Fibroblast of lung (primary cell): Measurements from ENCODE around the gene APP. TPM values are rescaled to one million over a fixed set of nuclear protein-coding genes. Genes with fewer than 3 reads are reported as not detected.
"Not testable (repeated sequence)": the region's sequence is repeated elsewhere in the genome, so short reads cannot be mapped to it uniquely, and the experiment has no call there.

Source experiments
- DNase-seq, 2 donors: peaks; one replicate each; pipeline versions ENCODE4 v3.0.0 to v3.0.0-alpha.2; 2010; ENCODE audit warnings: low read depth in 2 of 2
- H2AFZ ChIP-seq: 2 replicates; pipeline ENCODE4 v1.5.1; 2012; ENCODE audit warnings: low read length, control low read depth, inconsistent platforms
- H3K27ac ChIP-seq: 2 replicates; pipeline ENCODE4 v1.5.1; 2011; ENCODE audit warnings: low read length, control low read depth; ENCODE audit not compliant: insufficient read depth
- H3K27me3 ChIP-seq: 2 replicates; pipeline ENCODE4 v1.5.1; 2011; ENCODE audit warnings: mild to moderate bottlenecking, low read length; ENCODE audit not compliant: control insufficient read depth, insufficient read depth
- H3K36me3 ChIP-seq: 2 replicates; pipeline ENCODE4 v1.5.1; 2011; ENCODE audit warnings: low read length; ENCODE audit not compliant: control insufficient read depth, insufficient read depth
- H3K4me1 ChIP-seq: 2 replicates; pipeline ENCODE4 v1.5.1; 2011; ENCODE audit warnings: low read length; ENCODE audit not compliant: control insufficient read depth, insufficient read depth; ENCODE audit errors: extremely low read depth
- H3K4me2 ChIP-seq: 2 replicates; pipeline ENCODE4 v1.5.1; 2011; ENCODE audit warnings: low read length, control low read depth; ENCODE audit not compliant: insufficient read depth; ENCODE audit errors: extremely low read depth
- H3K4me3 ChIP-seq, 4 experiments: fragments of 200-600 bp in 1 of 4; sonication (generic) in 1 of 4; replicated peaks in 1 of 4; 2 replicates each; pipeline ENCODE4 v1.5.1; 2011 to 2016; ENCODE audit warnings: low read length in 4 of 4, low read depth in 3 of 4, mild to moderate bottlenecking in 3 of 4, control low read depth in 2 of 4, inconsistent platforms in 1 of 4, mixed read lengths in 1 of 4; ENCODE audit not compliant: insufficient read depth in 1 of 4; ENCODE audit errors: control extremely low read depth in 1 of 4
- H3K79me2 ChIP-seq: 2 replicates; pipeline ENCODE4 v1.5.1; 2012; ENCODE audit warnings: mild to moderate bottlenecking, low read length, inconsistent platforms; ENCODE audit not compliant: control insufficient read depth, insufficient read depth
- H3K9ac ChIP-seq: 2 replicates; pipeline ENCODE4 v1.5.1; 2011; ENCODE audit warnings: mild to moderate bottlenecking, low read length, control low read depth; ENCODE audit not compliant: insufficient read depth
- H3K9me3 ChIP-seq: 2 replicates; pipeline ENCODE4 v1.5.1; 2012; ENCODE audit warnings: low read depth, low read length; ENCODE audit not compliant: control insufficient read depth, insufficient read depth
- H4K20me1 ChIP-seq: 2 replicates; pipeline ENCODE4 v1.5.1; 2011; ENCODE audit warnings: low read length; ENCODE audit not compliant: control insufficient read depth, insufficient read depth; ENCODE audit errors: extremely low read depth
- CTCF ChIP-seq, 2 donors: IDR thresholded peaks in 1 of 2; conservative IDR thresholded peaks in 1 of 2; 1 replicate in 1 of 2; 2 replicates in 1 of 2; pipeline ENCODE4 v1.5.1; 2011 to 2012; ENCODE audit warnings: low read length in 2 of 2, control low read depth in 1 of 2, inconsistent platforms in 1 of 2, low read depth in 1 of 2, mild to moderate bottlenecking in 1 of 2
- EZH2 ChIP-seq: IDR thresholded peaks from 2 replicates; pipeline ENCODE4 v1.5.1; 2012; ENCODE audit warnings: low read length, control low read depth, mild to moderate bottlenecking; ENCODE audit errors: missing control alignments
- polyA plus RNA-seq, 2 donors: library from polyadenylated mRNA; depleted of rRNA in 1 of 2; stranded (reverse) in 1 of 2; unstranded in 1 of 2; fragments of >200 nt; gene quantifications; 2 replicates each; pipeline ENCODE4 v1.2.1, GENCODE V29; 2011 to 2012; ENCODE audit warnings: missing spikeins in 1 of 2
- total RNA-seq: library from RNA; depleted of rRNA; stranded (reverse); fragments of >200 nt; gene quantifications from 2 replicates; pipeline ENCODE4 v1.2.1, GENCODE V29; 2014

APP gene
- total and polyA plus RNA-seq, 2 donors (not counting 1 experiment from before 2014, with no cell fraction given), result 633 to 1,088 TPM

- H3K27ac ChIP-seq, result no peak overlapping the region
- DNase-seq, result no peak
- no peaks in the 10 kb centered on the region for H3K27me3 ChIP-seq
- no peak overlapping the region for H3K9ac ChIP-seq
- H4K20me1 ChIP-seq, result no peaks in the 10 kb centered on the region
- H3K9me3 ChIP-seq, result no peaks in the 10 kb centered on the region
- TF ChIP-seq EZH2, result no peak
- TF ChIP-seq CTCF (conservative IDR thresholded peaks at IDR 0.05 in 1 of 2, IDR thresholded peaks at IDR 0.05 in 1 of 2; ENCODE audit: low read depth in 1 of 2, low read length in 2 of 2), result no peak
- no peaks in the 10 kb centered on the region for H3K4me1 ChIP-seq
- no peak overlapping the region for H3K4me3 ChIP-seq
- no peak overlapping the region for H3K4me2 ChIP-seq
- H3K36me3 ChIP-seq, result peaks cover 2% of the 10 kb centered on the region
- H2AFZ ChIP-seq, result no peak overlapping the region
- no peaks in the 10 kb centered on the region for H3K79me2 ChIP-seq
These were observed 144.7 kb downstream of the APP start for GRCh38 chr21:26025536-26026512.

GRCh38 chr21:26023406-26023805, 147.2 kb downstream of the APP start:
- DNase-seq, H4K20me1 ChIP-seq, H3K27me3 ChIP-seq, H3K4me3 ChIP-seq, H3K9ac ChIP-seq, H3K9me3 ChIP-seq, H2AFZ ChIP-seq, H3K27ac ChIP-seq, H3K36me3 ChIP-seq, H3K79me2 ChIP-seq, H3K4me2 ChIP-seq, H3K4me1 ChIP-seq: not testable (repeated sequence)

DNA sequence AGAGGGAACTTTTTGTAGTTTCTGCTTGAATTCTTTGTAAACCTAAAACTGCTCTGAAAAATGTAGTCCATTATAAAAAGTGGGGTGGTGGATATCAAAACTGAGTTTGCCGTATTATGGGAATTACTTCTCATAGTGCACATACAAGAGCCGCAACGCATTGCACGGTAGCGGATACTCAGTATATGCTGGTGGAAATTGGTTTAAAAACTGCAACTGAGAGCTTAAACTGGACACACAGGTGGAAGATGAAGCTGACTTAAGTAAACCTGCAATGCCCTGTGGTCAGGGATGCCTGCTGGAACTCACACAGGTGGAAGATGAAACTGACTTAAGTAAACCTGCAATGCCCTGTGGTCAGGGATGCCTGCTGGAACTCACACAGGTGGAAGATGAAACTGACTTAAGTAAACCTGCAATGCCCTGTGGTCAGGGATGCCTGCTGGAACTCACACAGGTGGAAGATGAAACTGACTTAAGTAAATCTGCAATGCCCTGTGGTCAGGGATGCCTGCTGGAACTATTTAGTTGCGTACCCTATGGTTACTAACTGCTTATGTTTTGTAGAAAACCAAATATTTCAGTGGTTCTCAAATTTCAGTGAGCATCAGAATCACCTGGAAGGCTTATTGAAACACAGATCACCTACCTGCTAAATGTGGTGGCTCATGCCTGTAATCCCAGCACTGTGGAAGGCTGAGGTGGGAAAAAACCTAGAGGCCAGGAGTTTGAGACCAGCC, 147.8 kb downstream of the APP start:
- not testable (repeated sequence) for H2AFZ ChIP-seq, H3K4me1 ChIP-seq, DNase-seq, H3K4me3 ChIP-seq, H3K9me3 ChIP-seq, H3K27me3 ChIP-seq, H3K79me2 ChIP-seq, H3K4me2 ChIP-seq, H4K20me1 ChIP-seq, H3K36me3 ChIP-seq, H3K27ac ChIP-seq, H3K9ac ChIP-seq
